Measurements from ENCODE around the gene TMEM164.
A peak's percentile ranks its signal among the peaks of the same experiment; 100 is the strongest.

Gene TMEM164

DNA sequence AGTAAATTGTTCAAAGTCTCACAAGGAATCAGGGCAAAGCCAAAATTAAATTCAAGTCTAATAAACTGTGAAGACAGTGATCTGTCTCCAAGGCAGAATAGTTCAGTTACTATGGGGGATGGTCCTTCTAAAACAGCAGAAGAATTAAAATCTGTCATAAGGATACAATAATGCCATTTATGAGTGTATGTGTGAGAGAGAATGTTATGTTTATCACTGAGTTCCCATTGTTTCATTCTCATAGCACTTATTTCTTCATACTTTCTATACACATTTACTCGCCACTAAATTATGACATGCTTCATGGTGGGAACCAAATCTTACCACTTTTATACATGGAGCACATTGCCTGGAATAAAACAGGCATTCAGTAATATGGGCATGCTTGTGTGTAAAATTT lies 212.5 kb downstream of the TMEM164 start:
- DNase-seq = no peak

DNA sequence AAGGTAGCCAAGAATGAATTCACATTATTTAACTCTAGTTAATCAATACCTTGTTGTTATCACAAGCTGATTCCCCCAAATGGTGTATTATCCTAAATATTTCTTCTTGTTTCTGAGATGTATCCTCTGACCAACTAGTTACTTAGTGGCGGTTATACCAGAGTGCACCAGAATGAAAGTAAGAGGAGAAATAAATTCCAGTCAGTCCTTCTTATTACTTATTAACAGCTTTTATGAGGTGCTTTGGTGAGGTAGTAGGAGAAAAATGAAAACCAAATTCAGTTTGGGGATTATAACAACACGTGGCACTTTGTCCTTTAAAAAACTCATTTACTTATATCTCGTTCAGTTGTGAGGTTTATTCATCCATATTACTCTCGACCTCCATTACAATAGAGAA lies 213.1 kb downstream of the TMEM164 start:
- no peak for DNase-seq

DNA sequence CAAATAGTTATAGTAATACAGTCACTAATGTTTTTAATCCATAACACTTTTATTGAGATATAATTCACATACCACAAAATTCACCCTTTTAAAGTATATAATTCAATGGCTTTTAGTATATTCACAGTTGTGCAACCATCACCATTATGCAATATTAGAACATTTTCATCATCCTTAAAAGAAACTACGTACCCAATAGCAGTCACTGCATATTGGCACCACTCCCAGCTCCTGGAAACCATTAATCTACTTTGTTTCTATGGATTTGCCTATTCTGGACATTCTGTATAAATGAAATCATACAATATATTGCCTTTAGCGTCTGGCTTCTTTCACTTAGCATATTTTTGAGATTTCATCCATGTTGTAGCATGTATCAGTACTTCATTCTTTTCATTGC lies 215.7 kb downstream of the TMEM164 start:
- peak; percentile 45 for DNase-seq

- no peak for DNase-seq
Measured at GRCh38 chrX:110219920-110220319, 217.0 kb downstream of the TMEM164 start.

DNA sequence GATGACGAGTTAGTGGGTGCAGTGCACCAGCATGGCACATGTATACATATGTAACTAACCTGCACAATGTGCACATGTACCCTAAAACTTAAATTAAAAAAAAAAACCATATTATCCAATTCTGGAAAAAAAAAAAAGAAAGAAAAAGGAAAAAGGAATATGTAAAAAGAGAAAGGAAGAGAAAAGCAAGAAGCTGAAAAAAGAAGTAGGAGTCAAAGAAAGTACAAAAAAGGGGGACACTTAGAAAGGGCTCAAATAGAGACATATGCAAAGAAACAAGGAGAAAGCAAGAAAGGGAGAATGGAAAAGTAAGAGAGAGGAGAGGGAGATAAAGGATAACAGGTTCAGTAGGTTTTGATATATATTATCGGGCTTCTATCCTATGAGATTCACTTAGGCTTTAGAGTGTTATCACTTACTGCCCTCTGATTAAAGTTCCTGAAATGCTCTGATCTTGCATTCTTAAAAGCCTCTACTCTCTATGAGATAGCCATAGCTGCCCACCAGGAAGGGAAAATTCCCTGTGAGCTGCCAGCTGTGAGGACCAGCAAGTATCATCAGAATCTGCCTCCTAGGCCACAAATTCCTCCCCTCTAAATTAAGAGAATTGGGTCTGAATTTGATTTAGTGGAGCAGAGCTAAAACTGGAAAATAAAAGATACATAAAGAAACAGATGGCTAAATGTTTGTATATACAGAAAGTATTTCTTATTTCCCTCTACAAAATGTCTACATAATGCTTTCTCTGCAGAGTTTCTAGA lies 219.8 kb downstream of the TMEM164 start:
- no peak for DNase-seq

DNA sequence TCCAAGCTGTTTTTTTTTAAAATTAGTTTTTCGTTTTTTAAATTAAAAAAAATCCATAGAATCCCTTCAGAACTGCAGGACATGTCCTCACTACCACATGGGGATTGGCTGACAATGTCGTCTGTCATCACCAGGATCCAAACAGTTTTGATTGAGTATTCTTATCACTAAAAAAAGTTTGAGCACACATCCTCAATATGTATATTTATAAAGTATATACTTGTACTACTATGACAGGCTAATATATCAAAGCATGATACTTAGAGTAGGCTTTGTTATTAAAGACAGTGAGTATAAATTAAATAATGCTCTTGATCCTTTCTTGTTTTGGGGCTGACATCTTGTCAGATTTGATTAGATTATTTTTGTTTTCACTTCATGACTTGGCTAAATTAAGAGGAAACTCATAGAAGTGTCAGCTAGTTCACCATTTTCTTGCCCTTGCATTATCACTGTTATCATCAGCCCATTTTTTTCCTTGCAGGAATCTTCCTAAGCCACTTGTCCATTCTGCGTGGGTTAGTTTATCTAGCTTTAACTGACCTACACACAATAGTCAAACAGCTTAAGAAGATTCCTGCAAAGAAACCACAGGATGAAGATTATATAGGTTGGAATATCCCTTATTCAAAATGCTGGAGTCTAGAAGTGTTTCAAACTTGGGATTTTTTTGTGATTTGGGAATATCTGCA lies 222.2 kb downstream of the TMEM164 start:
- no peak for DNase-seq

- DNase-seq = no peak
Measured at GRCh38 chrX:110226931-110227330, 224.0 kb downstream of the TMEM164 start.

Data from inflammatory macrophage treated with lipopolysaccharide for 4 hours (primary cell).